H1 (cell line): ENCODE data around the gene APLP2. TPM values are rescaled to one million over a fixed set of nuclear protein-coding genes. Genes with fewer than 3 reads are reported as not detected.

Source experiments
- CBX8 ChIP-seq: fragments of 300-800, 300-1000 bp; sonication (generic); IDR thresholded peaks from 2 replicates; pipeline ENCODE4 v1.7.1; 2016; ENCODE audit warnings: low read depth, low read length, borderline replicate concordance
- CTCF ChIP-seq, 3 experiments: IDR thresholded peaks; 1 replicate in 2 of 3; 2 replicates in 1 of 3; pipeline versions ENCODE4 v1.5.1 to v1.6.1; 2011; ENCODE audit warnings: low read length in 3 of 3, mild to moderate bottlenecking in 3 of 3, inconsistent platforms in 2 of 3, low read depth in 1 of 3, moderate library complexity in 1 of 3; ENCODE audit not compliant: insufficient read depth in 1 of 3; ENCODE audit errors: control extremely low read depth in 1 of 3
- NANOG ChIP-seq: IDR thresholded peaks from 2 replicates; pipeline ENCODE4 v1.6.1; 2011; ENCODE audit warnings: low read length, low read depth, mild to moderate bottlenecking, inconsistent platforms; ENCODE audit not compliant: insufficient read depth, poor library complexity, severe bottlenecking
- NRF1 ChIP-seq: IDR thresholded peaks from 2 replicates; pipeline ENCODE4 v1.6.1; 2011; ENCODE audit warnings: mild to moderate bottlenecking, low read depth, low read length, improper control_type of control experiment
- RNF2 ChIP-seq: fragments of 200-900, 300-1000 bp; sonication (generic); IDR thresholded peaks from 2 replicates; pipeline ENCODE4 v1.7.1; 2016; ENCODE audit warnings: borderline replicate concordance, low read depth, mild to moderate bottlenecking, antibody characterized with exemption, low read length; ENCODE audit not compliant: poor library complexity, severe bottlenecking; ENCODE audit errors: missing control alignments
- TAF1 ChIP-seq: IDR thresholded peaks from 2 replicates; pipeline ENCODE4 v1.6.1; 2011; ENCODE audit warnings: mild to moderate bottlenecking, low read depth, low read length
- USF2 ChIP-seq: IDR thresholded peaks from 2 replicates; pipeline ENCODE4 v1.6.1; 2011; ENCODE audit warnings: low read length, improper control_type of control experiment
- polyA plus RNA-seq, 7 experiments: library from polyadenylated mRNA; depleted of rRNA in 3 of 7; stranded (reverse) in 5 of 7; unstranded in 2 of 7; fragments of >200 nt in 5 of 7; fragments of 200-250 nt in 2 of 7; gene quantifications; 1 replicate in 5 of 7; 2 replicates in 1 of 7; 4 replicates in 1 of 7; pipeline versions ENCODE4 v1.2.1 to v1.2.3, GENCODE V29; 2011 to 2013; ENCODE audit warnings: missing spikeins in 2 of 7, mixed read lengths in 2 of 7
- total RNA-seq: library from RNA; stranded (reverse); fragmentation: NEBNext Ultra II Directional; extraction: Animal tissue kit (Norgen Biotek cat#: 25700); gene quantifications from 2 replicates; pipeline ENCODE4 v1.2.1, GENCODE V29; 2021

APLP2 gene
- total and polyA plus RNA-seq, 2 of the 8 experiments (the other 6 are each of a cell fraction or from before 2014, with no cell fraction given), result 222 to 315 TPM

- TF ChIP-seq CTCF (IDR thresholded peaks at IDR 0.05; ENCODE audit: control extremely low read depth in 1 of 3, insufficient read depth in 1 of 3, low read depth in 1 of 3, low read length in 3 of 3) (peak; percentile 42 to 72 (median 51)), TAF1 (peak; percentile 49; the same call in 1 of the 2 replicates), RNF2 (no peak), USF2 (no peak), CBX8 (no peak), NRF1 (no peak), NANOG (no peak)
These were observed 76.5 kb downstream of the APLP2 start (continued) for GRCh38 chr11:130145975-130146776.
